HL-60 (cell line): ENCODE measurements around the gene TRERF1.

Experiments
- DNase-seq, 2 experiments: peaks; one replicate each; pipeline ENCODE4 v3.0.0-alpha.2; 2010 to 2020; ENCODE audit warnings: low read depth in 1 of 2, low spot score in 1 of 2
- H3K27ac ChIP-seq: fragments of 250-450 bp; sonication (Bioruptor Pico); replicated peaks from 2 replicates; pipeline ENCODE4 v1.5.1; 2020; ENCODE audit warnings: mild to moderate bottlenecking, moderate library complexity
- H3K27me3 ChIP-seq: fragments of 250-450 bp; sonication (Bioruptor Pico); 2 replicates; pipeline ENCODE4 v1.5.1; 2021; ENCODE audit warnings: mild to moderate bottlenecking, moderate library complexity; ENCODE audit not compliant: insufficient read depth, poor library complexity, severe bottlenecking
- H3K4me3 ChIP-seq: replicated peaks from 2 replicates; pipeline ENCODE4 v1.5.1; 2011; ENCODE audit warnings: mild to moderate bottlenecking, control low read depth, low read length; ENCODE audit not compliant: insufficient read depth
- CTCF ChIP-seq: IDR thresholded peaks from one replicate; pipeline ENCODE4 v1.5.1; 2011; ENCODE audit warnings: low read length, control low read depth, inconsistent platforms; ENCODE audit not compliant: insufficient read depth
- GABPA ChIP-seq: IDR thresholded peaks from 2 replicates; pipeline ENCODE4 v1.6.1; 2012; ENCODE audit warnings: low read depth
- POLR2AphosphoS5 ChIP-seq: IDR thresholded peaks from 2 replicates; pipeline ENCODE4 v1.6.1; 2012; ENCODE audit warnings: low read depth
- SPI1 ChIP-seq: IDR thresholded peaks from 2 replicates; pipeline ENCODE4 v1.6.1; 2012; ENCODE audit warnings: low read depth, mild to moderate bottlenecking, borderline replicate concordance
- TF ChIP-seq, protein P1 (sequence below): IDR thresholded peaks from 2 replicates; pipeline ENCODE4 v1.6.1; 2012; ENCODE audit warnings: low read depth; ENCODE audit not compliant: insufficient replicate concordance

Gene TRERF1

DNA sequence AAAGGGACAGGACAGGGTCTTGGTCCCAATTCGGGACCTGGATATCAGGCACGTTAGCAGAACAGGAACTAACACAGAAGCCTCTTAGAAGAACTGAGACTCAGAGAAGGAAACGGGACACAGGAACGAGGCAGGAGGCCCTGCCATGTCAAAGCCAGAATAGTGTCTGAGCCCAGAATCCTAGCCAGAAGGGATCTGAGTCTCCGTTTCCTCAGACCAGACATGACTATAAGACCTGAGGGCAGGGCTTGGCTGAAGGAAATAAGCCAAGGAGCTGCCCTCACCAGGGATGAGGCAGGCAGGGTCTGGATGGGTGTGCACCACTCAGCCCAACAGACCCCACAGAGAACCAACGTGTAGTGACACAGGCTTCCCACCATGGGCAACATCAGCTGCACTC lies 40.3 kb downstream of the TRERF1 start:
- Histone ChIP-seq H3K4me3 (no peak overlapping the region), H3K27ac (peak overlapping the region; percentile 26; the same call in 1 of the 2 replicates), H3K27me3 (no peaks in the 10 kb centered on the region)
- TF ChIP-seq POLR2AphosphoS5 (no peak), CTCF (no peak), GABPA (no peak), SPI1 (no peak)
- TF ChIP-seq, protein P1, sequence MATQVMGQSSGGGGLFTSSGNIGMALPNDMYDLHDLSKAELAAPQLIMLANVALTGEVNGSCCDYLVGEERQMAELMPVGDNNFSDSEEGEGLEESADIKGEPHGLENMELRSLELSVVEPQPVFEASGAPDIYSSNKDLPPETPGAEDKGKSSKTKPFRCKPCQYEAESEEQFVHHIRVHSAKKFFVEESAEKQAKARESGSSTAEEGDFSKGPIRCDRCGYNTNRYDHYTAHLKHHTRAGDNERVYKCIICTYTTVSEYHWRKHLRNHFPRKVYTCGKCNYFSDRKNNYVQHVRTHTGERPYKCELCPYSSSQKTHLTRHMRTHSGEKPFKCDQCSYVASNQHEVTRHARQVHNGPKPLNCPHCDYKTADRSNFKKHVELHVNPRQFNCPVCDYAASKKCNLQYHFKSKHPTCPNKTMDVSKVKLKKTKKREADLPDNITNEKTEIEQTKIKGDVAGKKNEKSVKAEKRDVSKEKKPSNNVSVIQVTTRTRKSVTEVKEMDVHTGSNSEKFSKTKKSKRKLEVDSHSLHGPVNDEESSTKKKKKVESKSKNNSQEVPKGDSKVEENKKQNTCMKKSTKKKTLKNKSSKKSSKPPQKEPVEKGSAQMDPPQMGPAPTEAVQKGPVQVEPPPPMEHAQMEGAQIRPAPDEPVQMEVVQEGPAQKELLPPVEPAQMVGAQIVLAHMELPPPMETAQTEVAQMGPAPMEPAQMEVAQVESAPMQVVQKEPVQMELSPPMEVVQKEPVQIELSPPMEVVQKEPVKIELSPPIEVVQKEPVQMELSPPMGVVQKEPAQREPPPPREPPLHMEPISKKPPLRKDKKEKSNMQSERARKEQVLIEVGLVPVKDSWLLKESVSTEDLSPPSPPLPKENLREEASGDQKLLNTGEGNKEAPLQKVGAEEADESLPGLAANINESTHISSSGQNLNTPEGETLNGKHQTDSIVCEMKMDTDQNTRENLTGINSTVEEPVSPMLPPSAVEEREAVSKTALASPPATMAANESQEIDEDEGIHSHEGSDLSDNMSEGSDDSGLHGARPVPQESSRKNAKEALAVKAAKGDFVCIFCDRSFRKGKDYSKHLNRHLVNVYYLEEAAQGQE, result no peak
- no peak for DNase-seq

DNA sequence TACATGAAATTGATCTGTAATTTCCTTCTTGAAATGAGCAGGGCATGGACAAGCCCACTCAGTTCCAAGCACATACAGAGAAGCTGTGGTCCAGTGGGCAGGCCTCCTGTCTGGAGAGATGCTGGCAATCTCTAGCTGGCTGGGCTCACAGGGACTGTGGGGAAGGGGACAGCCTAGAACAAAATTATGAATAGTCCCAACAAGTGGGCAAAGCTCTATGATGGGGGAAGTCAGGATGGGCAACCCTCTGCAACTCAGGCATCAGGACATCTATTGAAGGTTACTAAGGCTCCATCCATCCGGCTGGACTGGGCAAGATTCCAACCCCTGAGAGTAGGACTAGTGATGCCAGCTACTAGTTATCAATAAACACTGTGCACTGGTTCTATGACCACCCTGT lies 40.9 kb downstream of the TRERF1 start:
- TF ChIP-seq CTCF (no peak), SPI1 (no peak), GABPA (no peak), POLR2AphosphoS5 (no peak)
- TF ChIP-seq, protein P1, result no peak
- Histone ChIP-seq H3K27me3 (no peaks in the 10 kb centered on the region), H3K4me3 (no peak overlapping the region), H3K27ac (peak overlapping the region; percentile 26; the same call in 1 of the 2 replicates)
- DNase-seq, result no peak

DNA sequence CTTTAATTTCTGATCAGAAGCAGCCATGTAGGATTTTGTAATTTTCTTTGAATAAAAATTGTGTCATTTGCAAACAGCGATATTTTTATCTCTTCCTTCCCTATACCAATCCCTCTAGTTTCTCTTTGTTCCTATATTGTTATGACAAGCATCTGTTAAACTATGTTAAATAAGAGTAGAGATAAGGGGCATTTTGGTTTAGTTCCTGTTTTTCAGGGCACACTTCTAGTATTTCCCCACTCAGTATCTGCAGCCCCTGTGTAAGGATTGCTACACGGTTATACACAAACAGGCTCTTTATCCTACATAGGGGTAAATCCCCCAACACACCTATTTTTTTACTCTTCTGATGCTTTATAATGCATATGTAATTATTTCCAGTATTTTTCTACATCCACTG lies 42.1 kb downstream of the TRERF1 start:
- Histone ChIP-seq H3K4me3 (no peak overlapping the region), H3K27me3 (no peaks in the 10 kb centered on the region), H3K27ac (peak overlapping the region; percentile 51)
- peak; percentile 30 to 55 for DNase-seq
- TF ChIP-seq POLR2AphosphoS5 (no peak; the same call in 1 of the 2 replicates), SPI1 (no peak), CTCF (no peak), GABPA (no peak)
- TF ChIP-seq, protein P1, result no peak
